GM12872 (cell line): ENCODE measurements around the gene CHN1.

ENCODE experiments used
- CTCF ChIP-seq: IDR thresholded peaks from 3 replicates; pipeline ENCODE4 v1.5.1; 2011; ENCODE audit warnings: low read depth, mild to moderate bottlenecking, low read length, moderate library complexity; ENCODE audit not compliant: insufficient read depth

The CHN1 gene

GRCh38 chr2:174918886-174919526 lies 86.2 kb downstream of the CHN1 start:
- no peak for TF ChIP-seq CTCF

GRCh38 chr2:174916270-174916930 lies 88.8 kb downstream of the CHN1 start:
- no peak for TF ChIP-seq CTCF

GRCh38 chr2:174914853-174915760 lies 90.1 kb downstream of the CHN1 start:
- no peak for TF ChIP-seq CTCF

GRCh38 chr2:174908284-174908683 lies 96.9 kb downstream of the CHN1 start:
- no peak for TF ChIP-seq CTCF

- TF ChIP-seq CTCF, result no peak
Measured at GRCh38 chr2:174903264-174903556, 102.0 kb downstream of the CHN1 start.

- TF ChIP-seq CTCF, result no peak
Measured at GRCh38 chr2:174902506-174903263, 102.5 kb downstream of the CHN1 start.

- no peak for TF ChIP-seq CTCF
Measured at GRCh38 chr2:174901075-174901474, 104.1 kb downstream of the CHN1 start.
